ENCODE measurements around the gene LRWD1.

LRWD1 gene

DNA sequence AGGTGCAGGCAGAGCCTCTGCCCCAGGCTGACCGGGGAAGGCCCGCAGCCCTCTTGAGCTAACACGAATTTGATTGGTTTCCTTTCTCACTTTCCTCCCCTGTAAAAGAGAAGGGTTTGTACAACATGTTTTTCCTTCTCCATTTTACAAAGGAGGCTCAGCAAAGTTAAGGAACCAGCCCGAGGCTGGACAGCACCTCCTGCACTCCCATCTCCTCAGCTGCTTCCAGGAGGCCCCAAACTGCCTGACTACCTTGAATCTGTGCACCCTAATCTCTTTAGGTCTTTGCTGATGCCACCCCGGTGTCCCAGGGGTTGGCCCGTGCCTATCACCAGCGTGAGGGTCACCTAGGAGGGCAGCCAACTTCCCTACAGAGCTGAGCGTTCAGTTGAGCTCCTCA, 4.3 kb upstream of the LRWD1 start:
- TF ChIP-seq FOXP2 (optimal IDR thresholded peaks at IDR 0.05; ENCODE audit: borderline replicate concordance, extremely low read depth, extremely low read length, insufficient read depth) (no peak), SIN3A (IDR thresholded peaks at IDR 0.05; ENCODE audit: borderline replicate concordance, insufficient read depth, low read length) (no peak), TAF1 (IDR thresholded peaks at IDR 0.05; ENCODE audit: borderline replicate concordance, insufficient read depth, low read length) (no peak), POLR2AphosphoS5 (IDR thresholded peaks at IDR 0.05; ENCODE audit: low read depth, low read length) (no peak)
- TF ChIP-seq, protein P1, sequence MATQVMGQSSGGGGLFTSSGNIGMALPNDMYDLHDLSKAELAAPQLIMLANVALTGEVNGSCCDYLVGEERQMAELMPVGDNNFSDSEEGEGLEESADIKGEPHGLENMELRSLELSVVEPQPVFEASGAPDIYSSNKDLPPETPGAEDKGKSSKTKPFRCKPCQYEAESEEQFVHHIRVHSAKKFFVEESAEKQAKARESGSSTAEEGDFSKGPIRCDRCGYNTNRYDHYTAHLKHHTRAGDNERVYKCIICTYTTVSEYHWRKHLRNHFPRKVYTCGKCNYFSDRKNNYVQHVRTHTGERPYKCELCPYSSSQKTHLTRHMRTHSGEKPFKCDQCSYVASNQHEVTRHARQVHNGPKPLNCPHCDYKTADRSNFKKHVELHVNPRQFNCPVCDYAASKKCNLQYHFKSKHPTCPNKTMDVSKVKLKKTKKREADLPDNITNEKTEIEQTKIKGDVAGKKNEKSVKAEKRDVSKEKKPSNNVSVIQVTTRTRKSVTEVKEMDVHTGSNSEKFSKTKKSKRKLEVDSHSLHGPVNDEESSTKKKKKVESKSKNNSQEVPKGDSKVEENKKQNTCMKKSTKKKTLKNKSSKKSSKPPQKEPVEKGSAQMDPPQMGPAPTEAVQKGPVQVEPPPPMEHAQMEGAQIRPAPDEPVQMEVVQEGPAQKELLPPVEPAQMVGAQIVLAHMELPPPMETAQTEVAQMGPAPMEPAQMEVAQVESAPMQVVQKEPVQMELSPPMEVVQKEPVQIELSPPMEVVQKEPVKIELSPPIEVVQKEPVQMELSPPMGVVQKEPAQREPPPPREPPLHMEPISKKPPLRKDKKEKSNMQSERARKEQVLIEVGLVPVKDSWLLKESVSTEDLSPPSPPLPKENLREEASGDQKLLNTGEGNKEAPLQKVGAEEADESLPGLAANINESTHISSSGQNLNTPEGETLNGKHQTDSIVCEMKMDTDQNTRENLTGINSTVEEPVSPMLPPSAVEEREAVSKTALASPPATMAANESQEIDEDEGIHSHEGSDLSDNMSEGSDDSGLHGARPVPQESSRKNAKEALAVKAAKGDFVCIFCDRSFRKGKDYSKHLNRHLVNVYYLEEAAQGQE (IDR thresholded peaks at IDR 0.05; ENCODE audit: insufficient read depth in 1 of 2, low read depth in 2 of 2, low read length in 2 of 2), result no peak

DNA sequence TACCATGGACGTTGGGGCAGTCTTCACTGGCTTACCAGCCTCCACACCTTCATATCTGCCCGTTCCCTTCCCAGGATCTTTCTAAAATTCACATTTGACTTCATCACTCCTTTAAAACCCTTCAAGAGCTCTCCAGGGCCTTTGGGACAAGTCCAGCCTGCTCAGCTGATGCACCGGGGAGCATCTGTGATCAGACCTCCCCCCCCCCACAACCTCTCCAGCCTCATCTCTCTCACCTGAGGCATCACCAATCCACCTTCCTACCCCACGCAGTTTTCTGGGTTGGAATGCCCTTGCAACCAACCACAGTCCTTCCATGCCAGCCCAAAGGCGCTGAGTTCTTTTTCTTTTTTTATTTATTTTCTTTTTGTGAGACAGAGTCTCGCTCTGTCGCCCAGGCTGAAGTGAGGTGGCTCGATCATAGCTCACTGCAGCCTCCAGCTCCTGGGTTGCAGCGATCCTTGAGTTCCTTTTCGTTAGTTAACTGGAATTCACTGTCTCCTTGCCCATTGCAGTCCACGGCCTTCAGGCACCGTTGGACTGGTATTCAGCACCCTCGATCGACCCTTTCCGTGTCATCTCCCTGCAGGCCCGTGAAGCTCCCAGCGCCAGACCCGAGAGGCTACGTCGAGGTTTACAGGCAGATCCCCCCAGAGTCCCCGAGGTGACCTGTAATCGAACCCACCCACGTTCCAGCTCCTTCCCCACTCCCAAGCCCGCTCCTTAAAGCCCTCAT, 775 bp upstream of the LRWD1 start:
- TF ChIP-seq, protein P1 (IDR thresholded peaks at IDR 0.05; ENCODE audit: insufficient read depth in 1 of 2, low read depth in 2 of 2, low read length in 2 of 2), result no peak
- TF ChIP-seq TAF1 (IDR thresholded peaks at IDR 0.05; ENCODE audit: borderline replicate concordance, insufficient read depth, low read length) (no peak), FOXP2 (optimal IDR thresholded peaks at IDR 0.05; ENCODE audit: borderline replicate concordance, extremely low read depth, extremely low read length, insufficient read depth) (no peak), SIN3A (IDR thresholded peaks at IDR 0.05; ENCODE audit: borderline replicate concordance, insufficient read depth, low read length) (no peak)

DNA sequence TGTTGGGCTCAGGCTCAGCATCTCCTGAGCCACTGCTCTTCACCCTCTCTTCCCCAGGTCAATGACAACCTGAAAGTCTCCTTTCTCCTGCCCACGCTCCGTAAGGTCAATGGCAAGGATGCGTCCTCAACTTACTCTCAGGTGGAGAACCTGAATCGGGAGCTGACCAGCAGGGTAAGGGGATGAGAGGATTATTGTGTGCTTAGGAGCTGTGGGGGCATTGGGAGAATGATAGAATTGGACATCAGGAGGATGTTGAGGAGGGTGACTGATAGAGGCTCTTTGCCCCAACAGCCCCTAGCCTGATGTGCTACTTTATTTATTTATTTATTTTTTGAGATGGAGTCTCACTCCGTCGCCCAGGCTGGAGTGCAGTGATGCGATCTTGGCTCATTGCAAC, 1.3 kb downstream of the LRWD1 start:
- TF ChIP-seq POLR2AphosphoS5 (IDR thresholded peaks at IDR 0.05; ENCODE audit: low read depth, low read length) (no peak), FOXP2 (optimal IDR thresholded peaks at IDR 0.05; ENCODE audit: borderline replicate concordance, extremely low read depth, extremely low read length, insufficient read depth) (no peak), SIN3A (IDR thresholded peaks at IDR 0.05; ENCODE audit: borderline replicate concordance, insufficient read depth, low read length) (no peak), TAF1 (IDR thresholded peaks at IDR 0.05; ENCODE audit: borderline replicate concordance, insufficient read depth, low read length) (no peak)
- TF ChIP-seq, protein P1 (IDR thresholded peaks at IDR 0.05; ENCODE audit: insufficient read depth in 1 of 2, low read depth in 2 of 2, low read length in 2 of 2), result no peak

DNA sequence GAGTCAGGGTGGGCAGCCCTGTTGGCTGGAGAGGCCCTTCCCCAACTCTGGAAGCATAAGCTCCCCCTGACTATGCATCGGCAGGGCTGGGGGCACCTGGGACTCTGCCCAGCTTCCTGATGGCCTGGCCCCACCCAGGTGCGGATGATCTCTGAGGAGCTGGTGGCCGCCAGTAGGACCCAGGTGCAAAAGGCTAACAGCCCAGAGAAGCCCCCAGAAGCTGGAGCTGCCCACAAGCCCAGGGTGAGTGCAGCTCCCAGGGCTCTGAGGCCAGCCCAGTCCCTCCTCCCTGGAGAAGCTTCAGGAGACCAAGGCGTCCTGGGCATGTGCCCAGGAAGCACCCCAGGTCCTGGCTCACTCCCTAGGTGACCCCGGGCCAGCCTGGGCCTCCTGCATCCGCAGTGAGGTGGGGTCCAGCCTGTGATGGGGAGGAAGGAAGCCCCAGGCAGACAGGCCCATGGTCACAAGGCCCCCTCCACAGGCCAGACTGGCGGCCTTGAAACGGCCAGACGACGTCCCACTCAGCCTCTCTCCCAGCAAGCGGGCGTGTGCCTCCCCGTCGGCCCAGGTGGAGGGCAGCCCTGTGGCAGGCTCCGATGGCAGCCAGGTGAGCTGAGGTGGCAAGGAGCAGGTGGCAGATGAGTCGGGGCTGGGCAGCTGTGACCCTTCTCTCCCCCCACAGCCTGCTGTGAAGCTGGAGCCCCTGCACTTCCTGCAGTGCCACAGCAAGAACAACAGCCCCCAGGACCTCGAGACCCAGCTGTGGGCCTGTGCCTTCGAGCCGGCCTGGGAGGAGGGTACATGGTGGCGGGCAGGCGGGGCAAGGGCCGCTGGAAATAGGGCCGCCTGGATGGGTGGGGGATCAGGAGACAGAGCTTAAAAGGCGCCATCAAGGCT, 3.0 kb downstream of the LRWD1 start:
- no peak for TF ChIP-seq SIN3A (IDR thresholded peaks at IDR 0.05; ENCODE audit: borderline replicate concordance, insufficient read depth, low read length)
- no peak for TF ChIP-seq FOXP2 (optimal IDR thresholded peaks at IDR 0.05; ENCODE audit: borderline replicate concordance, extremely low read depth, extremely low read length, insufficient read depth)
- no peak for TF ChIP-seq POLR2AphosphoS5 (IDR thresholded peaks at IDR 0.05; ENCODE audit: low read depth, low read length)
- TF ChIP-seq, protein P1 (IDR thresholded peaks at IDR 0.05; ENCODE audit: insufficient read depth in 1 of 2, low read depth in 2 of 2, low read length in 2 of 2), result no peak
- no peak for TF ChIP-seq TAF1 (IDR thresholded peaks at IDR 0.05; ENCODE audit: borderline replicate concordance, insufficient read depth, low read length)
